HFFc6 (cell line): ENCODE data around the gene SDK2. TPM values are rescaled to one million over a fixed set of nuclear protein-coding genes. Genes with fewer than 3 reads are reported as not detected.
"Not testable (repeated sequence)": the region's sequence is repeated elsewhere in the genome, so short reads cannot be mapped to it uniquely, and the experiment has no call there.

Source experiments
- DNase-seq: peaks from one replicate; pipeline ENCODE4 v3.0.0-alpha.2; 2018
- H3K27ac Mint-ChIP-seq: 2 replicates; pipeline ENCODE4 v1.8.0; 2020; ENCODE audit warnings: mild to moderate bottlenecking, mixed read lengths
- H3K27me3 Mint-ChIP-seq: 2 replicates; pipeline ENCODE4 v1.8.0; 2021; ENCODE audit warnings: mild to moderate bottlenecking, moderate library complexity, mixed read lengths; ENCODE audit not compliant: insufficient read depth
- H3K36me3 Mint-ChIP-seq: 2 replicates; pipeline ENCODE4 v1.8.0; 2021; ENCODE audit warnings: low read depth, mixed read lengths
- H3K4me1 Mint-ChIP-seq: 2 replicates; pipeline ENCODE4 v1.8.0; 2020; ENCODE audit warnings: low read depth, mixed read lengths
- H3K4me3 Mint-ChIP-seq: 2 replicates; pipeline ENCODE4 v1.8.0; 2020; ENCODE audit warnings: mild to moderate bottlenecking, moderate library complexity, mixed read lengths
- H3K9me3 Mint-ChIP-seq: 2 replicates; pipeline ENCODE4 v1.8.0; 2020; ENCODE audit warnings: mild to moderate bottlenecking, mixed read lengths
- CTCF ChIP-seq: fragments of 200-600 bp; sonication (generic); IDR thresholded peaks from 2 replicates; pipeline ENCODE4 v1.5.0; 2021; ENCODE audit warnings: antibody characterized with exemption, mild to moderate bottlenecking
- total RNA-seq, 6 experiments: library from RNA; stranded (reverse); fragmentation: NEBNext Ultra II Directional; extraction: Animal tissue kit (Norgen Biotek cat#: 25700); gene quantifications; 2 replicates in 1 of 6; 3 replicates in 5 of 6; pipeline ENCODE4 v1.2.3, GENCODE V29; 2021

The SDK2 gene
- total RNA-seq, 6 experiments from 2014 or later = 0.03 TPM; not detected in 4

- no peaks in the 10 kb centered on the region for H3K36me3 Mint-ChIP-seq
- H3K27ac Mint-ChIP-seq = no peak overlapping the region
- DNase-seq = no peak
- peaks cover 8% of the 10 kb centered on the region; the same call in 1 of the 2 replicates for H3K27me3 Mint-ChIP-seq
- H3K4me3 Mint-ChIP-seq = no peak overlapping the region
- no peaks in the 10 kb centered on the region; the same call in 1 of the 2 replicates for H3K9me3 Mint-ChIP-seq
- peaks cover 18% of the 10 kb centered on the region; the same call in 1 of the 2 replicates for H3K4me1 Mint-ChIP-seq
- no peak for TF ChIP-seq CTCF
These were observed 326.5 kb downstream of the SDK2 start for GRCh38 chr17:73317513-73318426.

GRCh38 chr17:73316919-73317505 lies 327.2 kb downstream of the SDK2 start:
- Mint-ChIP-seq H3K4me1 (peaks cover 22% of the 10 kb centered on the region; the same call in 1 of the 2 replicates), H3K27me3 (peaks cover 8% of the 10 kb centered on the region; the same call in 1 of the 2 replicates), H3K4me3 (no peak overlapping the region), H3K9me3 (no peaks in the 10 kb centered on the region), H3K27ac (no peak overlapping the region), H3K36me3 (no peaks in the 10 kb centered on the region)
- no peak for TF ChIP-seq CTCF
- DNase-seq = no peak

- no peaks in the 10 kb centered on the region for H3K36me3 Mint-ChIP-seq
- no peak overlapping the region for H3K27ac Mint-ChIP-seq
- no peak for DNase-seq
- H3K4me3 Mint-ChIP-seq = no peak overlapping the region
- peaks cover 16% of the 10 kb centered on the region; the same call in 1 of the 2 replicates for H3K4me1 Mint-ChIP-seq
- H3K9me3 Mint-ChIP-seq = no peaks in the 10 kb centered on the region
- TF ChIP-seq CTCF = no peak
- peaks cover 7% of the 10 kb centered on the region for H3K27me3 Mint-ChIP-seq
These were observed 328.8 kb downstream of the SDK2 start for GRCh38 chr17:73315471-73315870.

GRCh38 chr17:73313526-73314127 lies 330.6 kb downstream of the SDK2 start:
- no peaks in the 10 kb centered on the region for H3K9me3 Mint-ChIP-seq

GRCh38 chr17:73312887-73313286 lies 331.4 kb downstream of the SDK2 start:
- Mint-ChIP-seq H3K27ac (peak overlapping the region; percentile 58), H3K27me3 (peaks cover 11% of the 10 kb centered on the region), H3K4me3 (peak overlapping the region; percentile 96; the same call in 1 of the 2 replicates), H3K4me1 (peaks cover 34% of the 10 kb centered on the region)
- H3K9me3 Mint-ChIP-seq, H3K36me3 Mint-ChIP-seq, DNase-seq: not testable (repeated sequence)

More at GRCh38 chr17:73313526-73314127, 330.6 kb downstream of the SDK2 start:
- TF ChIP-seq CTCF = no peak
- DNase-seq = no peak
- H3K27ac Mint-ChIP-seq = no peak overlapping the region
- no peak overlapping the region for H3K4me3 Mint-ChIP-seq
- no peaks in the 10 kb centered on the region for H3K36me3 Mint-ChIP-seq
- H3K4me1 Mint-ChIP-seq = peaks cover 28% of the 10 kb centered on the region
- peaks cover 11% of the 10 kb centered on the region for H3K27me3 Mint-ChIP-seq
